GM23248 (cell line): ENCODE measurements around the gene C1QTNF6. TPM values are rescaled to one million over a fixed set of nuclear protein-coding genes. Genes with fewer than 3 reads are reported as not detected.

ENCODE experiments used
- DNase-seq: peaks from one replicate; pipeline ENCODE4 v3.0.0-alpha.2; 2015
- H2AFZ ChIP-seq: fragments of 200-600 bp; sonication (generic); 2 replicates; pipeline ENCODE4 v1.6.1; 2016; ENCODE audit warnings: antibody characterized with exemption
- H3F3A ChIP-seq: fragments of 200-600 bp; sonication (generic); 2 replicates; pipeline ENCODE4 v1.6.1; 2016; ENCODE audit warnings: mild to moderate bottlenecking, antibody characterized with exemption, mixed run types; ENCODE audit not compliant: insufficient read depth
- H3K27ac ChIP-seq: fragments of 200-600 bp; sonication (generic); 2 replicates; pipeline ENCODE4 v1.5.1; 2016; ENCODE audit warnings: mild to moderate bottlenecking
- H3K27me3 ChIP-seq: fragments of 200-600 bp; sonication (generic); replicated peaks from 2 replicates; pipeline ENCODE4 v1.6.1; 2016; ENCODE audit warnings: mild to moderate bottlenecking; ENCODE audit not compliant: insufficient read depth
- H3K36me3 ChIP-seq: fragments of 200-600 bp; sonication (generic); 2 replicates; pipeline ENCODE4 v1.6.1; 2016; ENCODE audit warnings: low read depth, mild to moderate bottlenecking
- H3K4me1 ChIP-seq: fragments of 200-600 bp; sonication (generic); 2 replicates; pipeline ENCODE4 v1.6.1; 2016; ENCODE audit warnings: mild to moderate bottlenecking; ENCODE audit not compliant: insufficient read depth
- H3K4me2 ChIP-seq: fragments of 200-600 bp; sonication (generic); one replicate; pipeline ENCODE4 v1.6.1; 2016; ENCODE audit warnings: mild to moderate bottlenecking; ENCODE audit not compliant: unreplicated experiment
- H3K4me3 ChIP-seq: fragments of 200-600 bp; sonication (generic); 2 replicates; pipeline ENCODE4 v1.5.1; 2016; ENCODE audit warnings: mild to moderate bottlenecking
- H3K79me2 ChIP-seq: fragments of 200-600 bp; sonication (generic); 2 replicates; pipeline ENCODE4 v1.6.1; 2016; ENCODE audit warnings: mild to moderate bottlenecking; ENCODE audit not compliant: insufficient read depth
- H3K9ac ChIP-seq: fragments of 200-600 bp; sonication (generic); 2 replicates; pipeline ENCODE4 v1.6.1; 2016; ENCODE audit warnings: mild to moderate bottlenecking
- H3K9me2 ChIP-seq: fragments of 200-600 bp; sonication (generic); 2 replicates; pipeline ENCODE4 v1.6.1; 2016; ENCODE audit warnings: mixed run types, mild to moderate bottlenecking, moderate library complexity; ENCODE audit not compliant: insufficient read depth
- H3K9me3 ChIP-seq: fragments of 200-600 bp; sonication (generic); one replicate; pipeline ENCODE4 v1.6.1; 2017; ENCODE audit warnings: low read depth
- H4K20me1 ChIP-seq: fragments of 200-600 bp; sonication (generic); 2 replicates; pipeline ENCODE4 v1.6.0; 2016; ENCODE audit not compliant: insufficient read depth
- EZH2 ChIP-seq: fragments of 200-600 bp; sonication (generic); IDR thresholded peaks from 2 replicates; pipeline ENCODE4 v1.6.1; 2018; ENCODE audit warnings: antibody characterized with exemption, mild to moderate bottlenecking; ENCODE audit not compliant: insufficient read depth, poor library complexity, severe bottlenecking
- EZH2phosphoT487 ChIP-seq: fragments of 200-600 bp; sonication (generic); IDR thresholded peaks from 2 replicates; pipeline ENCODE4 v1.6.1; 2018; ENCODE audit warnings: antibody characterized with exemption, moderate library complexity, mild to moderate bottlenecking, low read depth; ENCODE audit not compliant: insufficient read depth
- WGBS, 2 experiments: methylation state at CpG; one replicate each; pipeline ENCODE4 v1.1.6; 2015 to 2017; ENCODE audit warnings: low lambda C conversion rate in 2 of 2, low coverage in 1 of 2; ENCODE audit errors: missing lambda C conversion rate in 2 of 2; 5-methylcytosine and 5-hydroxymethylcytosine counted together
- in situ Hi-C: fragments of 300-500 bp; cut with MboI; formaldehyde crosslinking; loops from 2 replicates; pipeline ENCODE4 v1.15.0; 2020
- polyA plus RNA-seq: library from polyadenylated mRNA; unstranded; fragments of >200 nt; fragmentation: Nextera tagmentation; extraction: Ambion mirVana; gene quantifications from 2 replicates; pipeline ENCODE4 v1.2.1, GENCODE V29; 2016
- total RNA-seq: library from RNA; depleted of rRNA; stranded (reverse); fragments of >200 nt; shearing (Covaris generic); gene quantifications from 2 replicates; pipeline ENCODE4 v1.2.3, GENCODE V29; 2014

The C1QTNF6 gene
- total and polyA plus RNA-seq, 2 experiments from 2014 or later: 4.0 to 8.9 TPM

- H3K27me3 ChIP-seq: no peaks in the 10 kb centered on the region
- H3K4me3 ChIP-seq: peak overlapping the region; percentile 62
- TF ChIP-seq EZH2 (no peak), EZH2phosphoT487 (no peak)
- peak overlapping the region; percentile 78 for H3K9ac ChIP-seq
- peak overlapping the region; percentile 72 for H3K27ac ChIP-seq
- in situ Hi-C loops: no loop called here
- peaks cover 30% of the 10 kb centered on the region for H3F3A ChIP-seq
- H3K4me1 ChIP-seq: peaks cover 38% of the 10 kb centered on the region
- no peaks in the 10 kb centered on the region for H3K9me2 ChIP-seq
- no peaks in the 10 kb centered on the region for H3K36me3 ChIP-seq
- H3K9me3 ChIP-seq: no peaks in the 10 kb centered on the region
- H2AFZ ChIP-seq: peak overlapping the region; percentile 87
- H3K4me2 ChIP-seq: peak overlapping the region; percentile 63
- 3% methylated on average over 5 of the region's 5 CpGs for WGBS, 2 experiments
- DNase-seq: peak; percentile 80
- H3K79me2 ChIP-seq: no peaks in the 10 kb centered on the region
- H4K20me1 ChIP-seq: no peaks in the 10 kb centered on the region
Observed at GRCh38 chr22:37187552-37187890, 526 bp downstream of the C1QTNF6 start.

DNA sequence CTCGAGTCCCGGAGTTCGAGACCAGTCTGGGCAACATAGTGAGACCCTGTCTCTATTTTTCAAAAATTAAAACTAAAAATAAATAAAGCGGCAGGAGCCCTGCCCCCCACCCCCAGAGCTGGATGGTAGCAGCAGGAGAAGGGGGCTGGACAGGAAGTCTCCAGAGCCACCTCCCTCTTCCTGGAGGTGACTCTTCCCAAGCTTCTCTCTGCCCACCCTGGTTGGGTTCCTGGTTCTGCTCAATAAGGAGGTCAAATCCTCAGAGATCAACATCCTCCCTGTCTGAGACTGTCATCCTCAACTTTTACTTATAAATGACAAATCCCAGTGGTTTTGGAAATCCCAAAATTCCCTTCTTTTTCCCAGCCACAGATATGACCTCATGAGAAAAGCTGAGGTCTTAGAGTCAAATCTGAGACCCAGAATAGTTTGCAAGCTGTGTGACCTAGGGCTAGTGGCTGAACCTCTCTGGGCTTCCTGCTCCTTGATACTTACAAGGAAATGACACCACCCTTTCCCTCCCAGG is 987 bp downstream of the C1QTNF6 start:
- H3K27ac ChIP-seq: peak overlapping the region; percentile 72
- no peaks in the 10 kb centered on the region for H3K9me3 ChIP-seq
- in situ Hi-C loops: no loop called here
- H3K4me3 ChIP-seq: peak overlapping the region; percentile 62
- no peaks in the 10 kb centered on the region for H3K9me2 ChIP-seq
- peaks cover 30% of the 10 kb centered on the region for H3F3A ChIP-seq
- DNase-seq: peak; percentile 24
- H3K36me3 ChIP-seq: no peaks in the 10 kb centered on the region
- WGBS, 2 experiments: 70 to 78% methylated on average over 4 of the region's 4 CpGs
- H4K20me1 ChIP-seq: no peaks in the 10 kb centered on the region
- H3K27me3 ChIP-seq: no peaks in the 10 kb centered on the region
- TF ChIP-seq EZH2 (no peak), EZH2phosphoT487 (no peak)
- no peaks in the 10 kb centered on the region for H3K79me2 ChIP-seq
- peak overlapping the region; percentile 78 for H3K9ac ChIP-seq
- peak overlapping the region; percentile 87; the same call in 1 of the 2 replicates for H2AFZ ChIP-seq
- H3K4me1 ChIP-seq: peaks cover 38% of the 10 kb centered on the region
- peak overlapping the region; percentile 63 for H3K4me2 ChIP-seq

- Histone ChIP-seq H3K9me3 (no peaks in the 10 kb centered on the region), H3K9me2 (no peaks in the 10 kb centered on the region), H3K27me3 (no peaks in the 10 kb centered on the region), H3K27ac (no peak overlapping the region), H2AFZ (no peak overlapping the region), H3K9ac (peak overlapping the region; percentile 78; the same call in 1 of the 2 replicates), H3K4me3 (no peak overlapping the region), H3K4me2 (peak overlapping the region; percentile 63), H3K4me1 (peaks cover 38% of the 10 kb centered on the region), H3K36me3 (no peaks in the 10 kb centered on the region), H3K79me2 (no peaks in the 10 kb centered on the region), H3F3A (peaks cover 30% of the 10 kb centered on the region), H4K20me1 (no peaks in the 10 kb centered on the region)
- in situ Hi-C loops: no loop called here
- no peak for TF ChIP-seq EZH2
- TF ChIP-seq EZH2phosphoT487: no peak
- WGBS, 2 experiments: 94 to 95% methylated on average over 9 of the region's 9 CpGs
- DNase-seq: peak; percentile 58
Observed at GRCh38 chr22:37186228-37186996, 1.6 kb downstream of the C1QTNF6 start.

GRCh38 chr22:37185646-37186227 is 2.3 kb downstream of the C1QTNF6 start:
- no peak for TF ChIP-seq EZH2phosphoT487
- no peak for TF ChIP-seq EZH2
- no peaks in the 10 kb centered on the region for H3K27me3 ChIP-seq
- no peaks in the 10 kb centered on the region for H3K9me2 ChIP-seq
- DNase-seq: no peak
- H3F3A ChIP-seq: peaks cover 30% of the 10 kb centered on the region
- H3K27ac ChIP-seq: no peak overlapping the region
- 80% methylated on average over 13 of the region's 13 CpGs for WGBS, 2 experiments
- no peaks in the 10 kb centered on the region for H3K9me3 ChIP-seq
- no peak overlapping the region for H3K4me3 ChIP-seq
- H3K36me3 ChIP-seq: no peaks in the 10 kb centered on the region
- no peak overlapping the region for H3K9ac ChIP-seq
- H3K4me1 ChIP-seq: peaks cover 38% of the 10 kb centered on the region
- in situ Hi-C loops: no loop called here
- H3K79me2 ChIP-seq: no peaks in the 10 kb centered on the region
- H4K20me1 ChIP-seq: no peaks in the 10 kb centered on the region
- no peak overlapping the region for H2AFZ ChIP-seq
- no peak overlapping the region for H3K4me2 ChIP-seq
